Measurements from ENCODE around the gene GPR162.

Gene GPR162

GRCh38 chr12:6833189-6833890 is 11.7 kb downstream of the GPR162 start:
- no peak for TF ChIP-seq CTCF (IDR thresholded peaks at IDR 0.05; ENCODE audit: insufficient read depth, low read length, missing control alignments)
- no peak for DNase-seq (ENCODE audit: low read depth, low spot score)
- ChIA-PET CTCF (interaction anchor here (0.6 to 17.9 kb wide), 9 partner anchors 9 to 135 kb away, joined by 3 to 316 read pairs (median 3); partner anchors contain the start of genes CDCA3, GNB3, GPR162 and MLF2), POLR2A (interaction anchor here (0.8 to 2.1 kb wide), 3 partner anchors 11 to 35 kb away, joined by 3 to 7 read pairs (median 4); partner anchors contain the start of genes CDCA3 and TPI1)
- no peak overlapping the region for H3K4me3 ChIP-seq (ENCODE audit: low read depth, low read length)

- POLR2A ChIA-PET, result interaction anchor here (0.7 to 1.2 kb wide), 2 partner anchors 9 to 17 kb away, joined by 3 to 6 read pairs; partner anchors contain the start of genes CDCA3 and USP5
These were observed 12.6 kb downstream of the GPR162 start for GRCh38 chr12:6834254-6834653.

GRCh38 chr12:6834873-6835272 is 13.3 kb downstream of the GPR162 start:
- POLR2A ChIA-PET, result interaction anchor here (0.6 to 1.2 kb wide), 2 partner anchors 17 to 200 kb away, joined by 3 to 6 read pairs; partner anchors contain the start of genes CDCA3 and USP5
- DNase-seq (ENCODE audit: low read depth, low spot score), result no peak
- no peak for TF ChIP-seq CTCF (IDR thresholded peaks at IDR 0.05; ENCODE audit: insufficient read depth, low read length, missing control alignments)

More at GRCh38 chr12:6834254-6834653, 12.6 kb downstream of the GPR162 start:
- DNase-seq (ENCODE audit: low read depth, low spot score), result no peak
- no peak for TF ChIP-seq CTCF (IDR thresholded peaks at IDR 0.05; ENCODE audit: insufficient read depth, low read length, missing control alignments)
- CTCF ChIA-PET, result interaction anchor here (0.6 to 17.9 kb wide), 9 partner anchors 9 to 109 kb away, joined by 3 to 316 read pairs (median 3); partner anchors contain the start of genes CDCA3, GNB3, GPR162 and MLF2
- no peak overlapping the region for H3K4me3 ChIP-seq (ENCODE audit: low read depth, low read length)

GRCh38 chr12:6836851-6837250 is 15.2 kb downstream of the GPR162 start:
- H3K4me3 ChIP-seq (ENCODE audit: low read depth, low read length), result no peak overlapping the region
- POLR2A ChIA-PET, result no interaction called here
- CTCF ChIA-PET, result interaction anchor here (1.3 to 17.9 kb wide), 5 partner anchors 10 to 283 kb away, joined by 3 to 316 read pairs (median 83); partner anchors contain the start of genes CDCA3, GNB3, GPR162 and MLF2
- no peak for DNase-seq (ENCODE audit: low read depth, low spot score)
- TF ChIP-seq CTCF (IDR thresholded peaks at IDR 0.05; ENCODE audit: insufficient read depth, low read length, missing control alignments), result no peak

More at GRCh38 chr12:6834873-6835272, 13.3 kb downstream of the GPR162 start:
- no peak overlapping the region for H3K4me3 ChIP-seq (ENCODE audit: low read depth, low read length)
- CTCF ChIA-PET, result interaction anchor here (0.6 to 17.9 kb wide), 10 partner anchors 10 to 239 kb away, joined by 3 to 316 read pairs (median 3); partner anchors contain the start of genes CDCA3, GNB3, GPR162 and MLF2

- H3K4me3 ChIP-seq (ENCODE audit: low read depth, low read length), result no peak overlapping the region
- CTCF ChIA-PET, result interaction anchor here (6.5 to 17.9 kb wide), 3 partner anchors 10 to 84 kb away, joined by 83 to 316 read pairs (median 304); partner anchors contain the start of genes CDCA3, GNB3, GPR162 and MLF2
- DNase-seq (ENCODE audit: low read depth, low spot score), result no peak
- POLR2A ChIA-PET, result no interaction called here
- no peak for TF ChIP-seq CTCF (IDR thresholded peaks at IDR 0.05; ENCODE audit: insufficient read depth, low read length, missing control alignments)
These were observed 15.9 kb downstream of the GPR162 start for GRCh38 chr12:6837370-6838060.
